HepG2 (cell line): Measurements from ENCODE around the gene LAMC3. TPM values are rescaled to one million over a fixed set of nuclear protein-coding genes. Genes with fewer than 3 reads are reported as not detected.

Experiments used
- CBX1 ChIP-seq: IDR thresholded peaks from one replicate; pipeline ENCODE4 v1.6.1; 2016; ENCODE audit warnings: antibody characterized with exemption, low read depth
- CEBPB ChIP-seq: IDR thresholded peaks from 2 replicates; pipeline ENCODE4 v1.6.1; 2011; ENCODE audit warnings: low read depth, low read length, improper control_type of control experiment, borderline replicate concordance
- EP300 ChIP-seq, 3 experiments: sonication (generic) in 1 of 3; formaldehyde crosslinking in 1 of 3; IDR thresholded peaks; 2 replicates each; pipeline versions ENCODE4 v1.5.1 to v1.6.1; 2011 to 2020; ENCODE audit warnings: low read depth in 2 of 3, low read length in 2 of 3, borderline replicate concordance in 1 of 3, improper control_type of control experiment in 1 of 3, mild to moderate bottlenecking in 1 of 3, missing genetic modification reagents in 1 of 3, moderate library complexity in 1 of 3
- FOXA3 ChIP-seq: IDR thresholded peaks from 2 replicates; pipeline ENCODE4 v1.6.1; 2016; ENCODE audit warnings: missing genetic modification reagents, missing compliant biosample characterization
- HES4 ChIP-seq: sonication (generic); formaldehyde crosslinking; IDR thresholded peaks from 2 replicates; pipeline ENCODE4 v1.9.0; 2021; ENCODE audit warnings: mild to moderate bottlenecking, missing genetic modification reagents, borderline replicate concordance
- JDP2 ChIP-seq: sonication (generic); formaldehyde crosslinking; IDR thresholded peaks from 2 replicates; pipeline ENCODE4 v1.8.1; 2022; ENCODE audit warnings: missing genetic modification reagents, borderline replicate concordance
- KDM4B ChIP-seq: sonication (generic); formaldehyde crosslinking; IDR thresholded peaks from 2 replicates; pipeline ENCODE4 v1.4.0; 2020; ENCODE audit warnings: missing genetic modification reagents
- KLF13 ChIP-seq: sonication (generic); formaldehyde crosslinking; IDR thresholded peaks from 2 replicates; pipeline ENCODE4 v1.4.0; 2020; ENCODE audit warnings: mild to moderate bottlenecking, missing genetic modification reagents
- MED13 ChIP-seq: sonication (generic); formaldehyde crosslinking; IDR thresholded peaks from 2 replicates; pipeline ENCODE4 v1.5.0; 2020; ENCODE audit warnings: missing genetic modification reagents
- MTA3 ChIP-seq: sonication (generic); formaldehyde crosslinking; IDR thresholded peaks from 2 replicates; pipeline ENCODE4 v1.4.0; 2020; ENCODE audit warnings: missing genetic modification reagents
- NR2F2 ChIP-seq: IDR thresholded peaks from 2 replicates; pipeline ENCODE4 v1.6.1; 2012; ENCODE audit warnings: low read depth, inconsistent platforms, borderline replicate concordance
- NR2F6 ChIP-seq, 2 experiments: IDR thresholded peaks; 2 replicates each; pipeline ENCODE4 v1.6.1; 2016; ENCODE audit warnings: antibody characterized with exemption in 1 of 2, mild to moderate bottlenecking in 1 of 2
- POLR2A ChIP-seq, 2 experiments: IDR thresholded peaks; 2 replicates each; pipeline ENCODE4 v1.6.1; 2011; ENCODE audit warnings: low read depth in 2 of 2, low read length in 2 of 2, mild to moderate bottlenecking in 1 of 2, moderate library complexity in 1 of 2; ENCODE audit not compliant: insufficient read depth in 1 of 2
- REPIN1 ChIP-seq: sonication (generic); formaldehyde crosslinking; IDR thresholded peaks from 2 replicates; pipeline ENCODE4 v1.8.0; 2022; ENCODE audit warnings: missing genetic modification reagents, low read depth, mild to moderate bottlenecking, borderline replicate concordance
- SMYD3 ChIP-seq: sonication (generic); formaldehyde crosslinking; IDR thresholded peaks from 2 replicates; pipeline ENCODE4 v1.8.1; 2023; ENCODE audit warnings: mild to moderate bottlenecking, missing genetic modification reagents
- SRF ChIP-seq: IDR thresholded peaks from 2 replicates; pipeline ENCODE4 v1.6.1; 2011; ENCODE audit warnings: mild to moderate bottlenecking, low read depth, low read length, moderate library complexity
- TEAD3 ChIP-seq: optimal IDR thresholded peaks from 2 replicates; pipeline ENCODE3; 2016; ENCODE audit warnings: borderline replicate concordance
- ZNF251 ChIP-seq: sonication (generic); formaldehyde crosslinking; IDR thresholded peaks from 2 replicates; pipeline ENCODE4 v1.9.0; 2021; ENCODE audit warnings: mild to moderate bottlenecking, missing genetic modification reagents
- ZNF253 ChIP-seq: sonication (generic); formaldehyde crosslinking; IDR thresholded peaks from 2 replicates; pipeline ENCODE4 v1.8.0; 2022; ENCODE audit warnings: mild to moderate bottlenecking, missing genetic modification reagents, borderline replicate concordance
- ZNF44 ChIP-seq: sonication (generic); formaldehyde crosslinking; IDR thresholded peaks from 2 replicates; pipeline ENCODE4 v1.5.1; 2020; ENCODE audit warnings: mild to moderate bottlenecking, missing genetic modification reagents
- ZNF552 ChIP-seq: sonication (generic); formaldehyde crosslinking; IDR thresholded peaks from 2 replicates; pipeline ENCODE4 v1.9.0; 2022; ENCODE audit warnings: missing genetic modification reagents, mild to moderate bottlenecking, borderline replicate concordance
- ZNF7 ChIP-seq: IDR thresholded peaks from 2 replicates; pipeline ENCODE4 v1.6.1; 2016; ENCODE audit warnings: missing biosample characterization, missing genetic modification reagents
- ZNF782 ChIP-seq: sonication (generic); formaldehyde crosslinking; IDR thresholded peaks from 2 replicates; pipeline ENCODE4 v1.4.0; 2020; ENCODE audit warnings: missing genetic modification reagents, mild to moderate bottlenecking, borderline replicate concordance
- polyA plus RNA-seq, 8 experiments: library from polyadenylated mRNA; depleted of rRNA in 3 of 8; stranded (reverse) in 7 of 8; unstranded in 1 of 8; fragments of >200 nt; fragmentation: Illumina TruSeq in 4 of 8; extraction: Trizol in 4 of 8; gene quantifications; 2 replicates each; pipeline versions ENCODE4 v1.2.1 to v1.2.3, GENCODE V29; 2011 to 2016; ENCODE audit warnings: low read depth in 4 of 8, missing spikeins in 1 of 8, mixed read lengths in 1 of 8; ENCODE audit not compliant: insufficient read depth in 1 of 8
- total RNA-seq, 5 experiments: library from RNA; depleted of rRNA; stranded (reverse); fragments of >200 nt; fragmentation: Illumina TruSeq; extraction: Trizol; gene quantifications; 2 replicates each; pipeline ENCODE4 v1.2.3, GENCODE V29; 2016; ENCODE audit warnings: low read depth in 1 of 5
- TF ChIP-seq, protein P1 (sequence below): IDR thresholded peaks from 2 replicates; pipeline ENCODE4 v1.6.1; 2016; ENCODE audit warnings: missing compliant biosample characterization, missing genetic modification reagents, borderline replicate concordance
- TF ChIP-seq, protein P2 (sequence below): sonication (generic); formaldehyde crosslinking; IDR thresholded peaks from 2 replicates; pipeline ENCODE4 v1.4.0; 2020; ENCODE audit warnings: mild to moderate bottlenecking, missing genetic modification reagents
- TF ChIP-seq, protein P3 (sequence below): sonication (generic); formaldehyde crosslinking; IDR thresholded peaks from 2 replicates; pipeline ENCODE4 v1.5.1; 2020; ENCODE audit warnings: missing genetic modification reagents, mild to moderate bottlenecking, borderline replicate concordance
- TF ChIP-seq, protein P4 (sequence below): IDR thresholded peaks from 2 replicates; pipeline ENCODE4 v1.6.1; 2016

The LAMC3 gene
- total and polyA plus RNA-seq, 2 of the 13 experiments (the other 11 are each of a cell fraction or from before 2014, with no cell fraction given) = 0.07 to 0.57 TPM

DNA sequence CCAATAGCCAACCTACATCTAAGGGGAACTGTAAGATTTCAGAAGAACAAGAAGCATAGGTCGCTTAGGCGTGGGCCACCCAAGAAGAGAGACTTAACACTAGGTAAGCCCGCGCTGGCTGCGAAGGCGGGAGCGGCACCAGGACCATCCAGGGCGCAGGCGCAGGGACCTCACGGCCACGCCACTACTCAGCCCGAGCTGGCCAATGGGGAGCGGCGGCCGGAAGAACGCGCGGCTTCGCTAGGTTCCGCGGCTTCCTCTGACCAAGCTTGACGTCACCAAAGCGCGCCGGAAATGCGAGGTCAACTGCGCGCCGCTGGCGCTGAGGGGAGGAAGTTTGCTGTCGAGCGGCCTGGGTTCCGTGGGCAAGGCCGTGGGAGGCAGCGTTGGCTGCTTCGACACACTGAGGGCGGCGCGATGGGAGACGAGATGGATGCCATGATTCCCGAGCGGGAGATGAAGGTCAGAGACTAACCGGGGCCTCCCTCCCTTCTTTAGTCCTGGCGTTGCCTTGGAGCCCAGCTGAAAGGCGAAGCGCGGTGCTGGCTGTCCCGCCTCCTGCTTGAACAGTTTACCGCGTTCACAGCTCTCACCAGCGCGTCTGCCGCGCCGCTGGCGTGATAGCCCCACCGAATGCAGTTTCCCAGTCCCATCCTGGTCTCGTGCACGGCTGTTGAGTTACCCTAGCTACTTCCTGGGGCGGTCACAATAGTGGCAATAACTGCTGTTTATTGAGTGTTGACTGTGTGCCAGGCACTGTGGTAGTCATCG lies 116.5 kb downstream of the LAMC3 start, which contains the start of gene NUP214 (continued):
- TF ChIP-seq SMYD3 (CRISPR knock-in tag) (no peak), ZNF782 (CRISPR knock-in tag) (no peak), ZNF7 (CRISPR knock-in tag) (no peak), KDM4B (CRISPR knock-in tag) (peak; percentile 70; the same call in 1 of the 2 replicates), JDP2 (CRISPR knock-in tag) (no peak), CBX1 (peak; percentile 97), TEAD3 (CRISPR knock-in tag) (peak; percentile 67), FOXA3 (CRISPR knock-in tag) (peak; percentile 77), KLF13 (CRISPR knock-in tag) (no peak), ZNF253 (CRISPR knock-in tag) (no peak), MED13 (peak; percentile 53; the same call in 1 of the 2 replicates), REPIN1 (CRISPR knock-in tag) (peak; percentile 85), POLR2A (IDR thresholded peaks at IDR 0.05; ENCODE audit: insufficient read depth in 1 of 2, low read depth in 2 of 2, low read length in 2 of 2) (peak; percentile 92 to 95), MTA3 (CRISPR knock-in tag) (no peak), EP300 (IDR thresholded peaks at IDR 0.05; ENCODE audit: low read depth in 2 of 2, low read length in 2 of 2) (peak in 1 of 2 experiments; percentile 55; a peak in 2 of 4 replicates), EP300 (CRISPR knock-in tag; IDR thresholded peaks at IDR 0.05; ENCODE audit: borderline replicate concordance) (peak; percentile 26; the same call in 1 of the 2 replicates), ZNF552 (CRISPR knock-in tag) (peak; percentile 25; the same call in 1 of the 2 replicates), NR2F6 (IDR thresholded peaks at IDR 0.05) (no peak), NR2F6 (CRISPR knock-in tag; IDR thresholded peaks at IDR 0.05) (peak; percentile 85), ZNF44 (CRISPR knock-in tag) (peak; percentile 86; the same call in 1 of the 2 replicates), SRF (peak; percentile 75), NR2F2 (no peak), ZNF251 (CRISPR knock-in tag) (no peak), HES4 (0 out of 2 replicates have a peak, but pooled peaks have one; percentile 33), CEBPB (no peak)
- TF ChIP-seq, protein P1, sequence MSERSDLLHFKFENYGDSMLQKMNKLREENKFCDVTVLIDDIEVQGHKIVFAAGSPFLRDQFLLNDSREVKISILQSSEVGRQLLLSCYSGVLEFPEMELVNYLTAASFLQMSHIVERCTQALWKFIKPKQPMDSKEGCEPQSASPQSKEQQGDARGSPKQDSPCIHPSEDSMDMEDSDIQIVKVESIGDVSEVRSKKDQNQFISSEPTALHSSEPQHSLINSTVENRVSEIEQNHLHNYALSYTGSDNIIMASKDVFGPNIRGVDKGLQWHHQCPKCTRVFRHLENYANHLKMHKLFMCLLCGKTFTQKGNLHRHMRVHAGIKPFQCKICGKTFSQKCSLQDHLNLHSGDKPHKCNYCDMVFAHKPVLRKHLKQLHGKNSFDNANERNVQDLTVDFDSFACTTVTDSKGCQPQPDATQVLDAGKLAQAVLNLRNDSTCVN = 0 out of 2 replicates have a peak, but pooled peaks have one; percentile 25
- TF ChIP-seq, protein P2, sequence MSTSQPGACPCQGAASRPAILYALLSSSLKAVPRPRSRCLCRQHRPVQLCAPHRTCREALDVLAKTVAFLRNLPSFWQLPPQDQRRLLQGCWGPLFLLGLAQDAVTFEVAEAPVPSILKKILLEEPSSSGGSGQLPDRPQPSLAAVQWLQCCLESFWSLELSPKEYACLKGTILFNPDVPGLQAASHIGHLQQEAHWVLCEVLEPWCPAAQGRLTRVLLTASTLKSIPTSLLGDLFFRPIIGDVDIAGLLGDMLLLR (CRISPR knock-in tag) = peak; percentile 90
- TF ChIP-seq, protein P3, sequence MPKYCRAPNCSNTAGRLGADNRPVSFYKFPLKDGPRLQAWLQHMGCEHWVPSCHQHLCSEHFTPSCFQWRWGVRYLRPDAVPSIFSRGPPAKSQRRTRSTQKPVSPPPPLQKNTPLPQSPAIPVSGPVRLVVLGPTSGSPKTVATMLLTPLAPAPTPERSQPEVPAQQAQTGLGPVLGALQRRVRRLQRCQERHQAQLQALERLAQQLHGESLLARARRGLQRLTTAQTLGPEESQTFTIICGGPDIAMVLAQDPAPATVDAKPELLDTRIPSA = no peak
- TF ChIP-seq, protein P4, sequence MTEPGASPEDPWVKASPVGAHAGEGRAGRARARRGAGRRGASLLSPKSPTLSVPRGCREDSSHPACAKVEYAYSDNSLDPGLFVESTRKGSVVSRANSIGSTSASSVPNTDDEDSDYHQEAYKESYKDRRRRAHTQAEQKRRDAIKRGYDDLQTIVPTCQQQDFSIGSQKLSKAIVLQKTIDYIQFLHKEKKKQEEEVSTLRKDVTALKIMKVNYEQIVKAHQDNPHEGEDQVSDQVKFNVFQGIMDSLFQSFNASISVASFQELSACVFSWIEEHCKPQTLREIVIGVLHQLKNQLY (CRISPR knock-in tag) = no peak; the same call in 1 of the 2 replicates
